Gastrocnemius medialis (tissue), 4 donors: Measurements from ENCODE around the gene BICRAL.

Experiments used
- CTCF ChIP-seq, 5 experiments: fragments of 450-650 bp in 3 of 5; fragments of 200-600 bp in 2 of 5; sonication (generic) in 2 of 5; IDR thresholded peaks in 4 of 5; conservative IDR thresholded peaks in 1 of 5; 1 replicate in 4 of 5; 2 replicates in 1 of 5; pipeline ENCODE4 v1.5.1; 2016 to 2019; ENCODE audit warnings: antibody characterized with exemption in 5 of 5, mild to moderate bottlenecking in 3 of 5, moderate library complexity in 3 of 5
- POLR2A ChIP-seq, 2 donors: fragments of 450-650 bp; IDR thresholded peaks; one replicate each; pipeline ENCODE4 v1.6.1; 2017; ENCODE audit warnings: antibody characterized with exemption in 2 of 2, mild to moderate bottlenecking in 2 of 2, moderate library complexity in 2 of 2

DNA sequence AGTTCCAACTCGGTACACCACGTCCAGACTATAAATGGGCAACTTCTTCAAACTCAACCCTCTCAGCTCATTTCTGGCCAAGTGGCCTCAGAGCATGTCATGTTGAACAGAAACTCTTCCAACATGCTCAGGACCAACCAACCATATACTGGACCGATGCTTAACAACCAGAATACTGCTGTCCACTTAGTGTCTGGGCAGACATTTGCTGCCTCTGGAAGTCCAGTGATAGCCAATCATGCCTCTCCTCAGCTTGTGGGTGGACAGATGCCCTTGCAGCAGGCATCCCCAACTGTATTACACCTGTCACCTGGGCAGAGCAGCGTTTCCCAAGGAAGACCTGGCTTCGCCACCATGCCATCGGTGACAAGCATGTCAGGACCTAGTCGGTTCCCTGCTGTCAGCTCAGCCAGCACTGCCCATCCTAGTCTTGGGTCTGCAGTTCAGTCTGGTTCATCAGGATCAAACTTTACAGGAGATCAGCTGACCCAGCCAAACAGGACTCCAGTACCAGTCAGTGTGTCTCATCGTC is 47.8 kb downstream of the BICRAL start:
- no peak for TF ChIP-seq CTCF (IDR thresholded peaks at IDR 0.05 in 4 of 5, conservative IDR thresholded peaks at IDR 0.05 in 1 of 5)
- no peak for TF ChIP-seq POLR2A (IDR thresholded peaks at IDR 0.05)
